ENCODE data around the gene PANK1.

The PANK1 gene

DNA sequence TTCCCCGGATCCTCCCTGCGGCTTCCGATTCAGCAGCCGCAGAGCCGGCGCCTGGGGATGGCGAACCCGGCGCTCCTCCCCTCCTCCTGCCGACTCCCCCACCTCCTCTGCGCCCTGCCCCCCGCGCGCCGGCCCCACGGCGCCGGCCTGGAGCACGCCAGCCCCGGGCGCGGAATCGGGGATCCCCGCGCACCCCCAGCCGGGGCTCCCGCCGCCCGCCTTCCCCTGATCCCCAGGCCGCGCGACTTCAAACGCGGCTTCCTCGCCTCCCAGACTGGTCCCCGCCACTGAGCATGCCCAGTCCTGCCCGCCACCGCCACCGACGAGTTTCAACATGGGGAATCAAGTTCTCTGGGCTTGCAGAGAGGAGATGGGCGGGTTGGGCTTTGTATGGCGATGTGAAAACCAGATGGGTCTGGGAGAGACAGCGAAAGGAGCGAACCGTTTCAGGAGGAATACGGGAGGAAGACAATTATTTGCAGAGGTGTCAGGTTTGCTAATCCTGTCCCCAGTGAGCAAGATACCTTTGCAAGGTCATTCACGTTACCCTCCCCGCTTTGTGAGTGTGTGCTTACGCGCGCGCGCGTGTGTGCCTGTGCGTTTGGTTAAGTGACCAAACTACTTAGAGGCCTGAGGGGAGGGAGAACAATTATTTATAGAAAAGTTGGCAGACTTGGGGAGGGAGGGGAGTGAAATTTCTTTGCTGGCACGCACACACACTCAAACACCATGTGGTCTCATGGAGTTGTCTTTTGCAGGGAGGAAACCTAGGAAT, at the start of gene PANK1:
Gene PANK1, minus strand, starts transcription at position 276 of the 775 bp plus-strand sequence. CDS start 351 bp downstream, outside the sequence.
- peak; percentile 81 for DNase-seq (ENCODE audit: low read depth)

- no peak for DNase-seq (ENCODE audit: low read depth)
Observed at GRCh38 chr10:89693176-89693575, 48.1 kb upstream of the PANK1 start.

DNA sequence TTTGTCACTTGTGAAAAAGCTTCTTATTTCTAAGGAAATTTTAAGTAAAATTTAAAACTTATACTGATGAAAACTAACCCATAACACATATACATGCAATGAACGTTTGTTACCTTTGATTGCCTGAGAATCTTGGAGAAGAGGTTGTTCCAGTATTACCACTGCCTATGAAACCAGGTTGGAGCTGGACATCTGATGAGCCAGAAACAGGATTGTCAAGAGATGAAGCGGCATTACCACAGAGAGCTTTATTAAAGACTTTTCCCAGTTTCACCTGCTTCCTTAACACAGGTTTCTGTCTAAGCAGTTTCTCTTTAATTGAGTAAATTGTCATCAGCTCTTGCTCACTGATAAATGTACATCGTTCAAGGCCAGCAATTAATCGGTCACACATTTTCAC, 47.4 kb upstream of the PANK1 start:
- no peak for DNase-seq (ENCODE audit: low read depth)

GRCh38 chr10:89690027-89690426, 45.0 kb upstream of the PANK1 start:
- DNase-seq (ENCODE audit: low read depth) = no peak

GRCh38 chr10:89685936-89686335, 40.9 kb upstream of the PANK1 start:
- DNase-seq (ENCODE audit: low read depth) = no peak

- DNase-seq (ENCODE audit: low read depth) = peak; percentile 11
Observed at GRCh38 chr10:89684604-89685003, 39.6 kb upstream of the PANK1 start.

- DNase-seq (ENCODE audit: low read depth) = no peak
Observed at GRCh38 chr10:89683883-89684282, 38.8 kb upstream of the PANK1 start.

DNA sequence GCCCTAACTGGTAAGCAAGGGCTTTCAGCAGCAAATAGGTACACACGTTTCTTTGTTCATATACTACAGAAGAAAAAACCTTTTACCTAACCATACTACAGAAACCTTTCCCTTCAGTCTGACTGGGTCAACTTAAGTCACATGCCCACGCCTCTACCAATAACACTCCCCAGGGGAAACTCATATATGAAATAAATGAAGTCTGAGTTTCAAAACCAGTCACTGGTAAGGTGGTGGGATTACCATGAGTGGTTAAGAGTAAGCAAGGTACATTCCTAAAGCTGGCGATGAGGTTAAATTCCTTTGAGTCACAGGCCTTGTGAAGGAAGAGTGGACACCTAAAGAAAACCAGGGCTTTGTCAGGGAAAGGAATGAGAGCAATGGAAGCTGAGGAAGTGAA, 34.9 kb upstream of the PANK1 start:
- no peak for DNase-seq (ENCODE audit: low read depth)

GRCh38 chr10:89677341-89677740, 32.3 kb upstream of the PANK1 start:
- DNase-seq (ENCODE audit: low read depth) = no peak

- DNase-seq (ENCODE audit: low read depth) = peak; percentile 28
Observed at GRCh38 chr10:89670926-89671325, 25.9 kb upstream of the PANK1 start.

- DNase-seq (ENCODE audit: low read depth) = no peak
Observed at GRCh38 chr10:89669985-89670384, 24.9 kb upstream of the PANK1 start.

GRCh38 chr10:89668386-89669071, 23.5 kb upstream of the PANK1 start:
- no peak for DNase-seq (ENCODE audit: low read depth)

- no peak for DNase-seq (ENCODE audit: low read depth)
Observed at GRCh38 chr10:89666138-89666537, 21.1 kb upstream of the PANK1 start.

DNA sequence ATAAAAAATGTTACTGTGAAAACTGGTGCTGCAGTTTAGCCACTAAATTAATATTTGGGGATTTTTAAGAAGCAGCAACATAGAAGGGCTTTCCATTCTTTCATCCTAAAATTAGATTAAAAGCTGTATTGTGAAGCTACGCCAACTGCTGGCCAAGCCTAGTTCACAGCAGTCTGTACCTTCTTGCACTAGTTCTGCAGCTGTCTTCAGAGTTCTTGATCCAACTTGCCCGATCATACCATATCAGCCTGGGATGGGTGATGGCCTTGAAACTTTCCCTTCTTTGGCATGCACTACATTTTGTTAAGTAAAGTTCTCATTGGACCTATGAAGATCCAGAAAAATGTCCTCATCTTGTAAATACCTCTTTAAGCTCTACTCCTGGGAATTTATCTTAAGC, 20.3 kb upstream of the PANK1 start:
- no peak for DNase-seq (ENCODE audit: low read depth)

GRCh38 chr10:89664203-89664602, 19.2 kb upstream of the PANK1 start:
- peak; percentile 28 for DNase-seq (ENCODE audit: low read depth)

GRCh38 chr10:89663144-89663543, 18.1 kb upstream of the PANK1 start:
- DNase-seq (ENCODE audit: low read depth) = no peak

GRCh38 chr10:89662596-89662995, 17.6 kb upstream of the PANK1 start:
- no peak for DNase-seq (ENCODE audit: low read depth)

- peak; percentile 73 for DNase-seq (ENCODE audit: low read depth)
Observed at GRCh38 chr10:89659143-89660131, 14.4 kb upstream of the PANK1 start.

DNA sequence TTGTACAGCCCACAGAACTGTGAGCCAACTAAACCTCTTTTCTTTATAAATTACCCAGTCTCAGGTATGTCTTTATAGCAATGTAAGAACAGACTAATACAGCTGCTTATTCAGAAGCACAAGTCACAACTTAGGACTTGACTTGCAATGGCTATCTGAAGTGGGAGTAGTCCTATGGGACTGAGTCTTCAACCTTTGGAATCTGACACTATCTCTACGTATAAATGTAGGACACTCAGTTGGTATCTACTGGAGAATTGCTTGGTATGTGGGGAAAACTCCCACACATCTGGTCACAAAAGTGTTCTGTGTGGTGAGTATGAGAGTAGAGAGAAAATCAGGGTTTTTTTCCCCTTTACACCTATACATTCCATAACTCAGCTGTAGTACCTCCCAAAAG, 12.3 kb upstream of the PANK1 start:
- no peak for DNase-seq (ENCODE audit: low read depth)

DNA sequence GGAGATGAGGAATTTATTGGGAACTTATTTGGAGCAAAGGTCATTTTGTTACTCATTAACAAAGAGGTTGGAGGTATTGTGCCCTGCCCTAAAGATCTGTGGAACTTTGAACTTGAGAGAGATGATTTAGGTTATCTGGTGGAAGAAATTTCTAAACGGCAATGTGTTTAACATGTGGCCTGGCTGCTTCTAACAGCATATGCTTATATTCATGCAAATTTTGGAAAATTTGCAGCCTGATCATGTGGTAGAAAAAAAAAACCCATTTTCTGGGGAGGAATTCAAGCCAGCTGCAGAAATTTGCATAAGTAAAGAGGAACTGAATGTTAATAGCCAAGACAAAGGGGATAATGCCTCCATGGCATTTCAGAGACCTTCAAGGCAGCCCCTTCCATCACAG, 10.7 kb upstream of the PANK1 start:
- DNase-seq (ENCODE audit: low read depth) = no peak

- DNase-seq (ENCODE audit: low read depth) = no peak
Observed at GRCh38 chr10:89653410-89653869, 8.4 kb upstream of the PANK1 start.

GRCh38 chr10:89652806-89653370, 7.8 kb upstream of the PANK1 start:
- DNase-seq (ENCODE audit: low read depth) = no peak
